Right forelimb (tissue), 1 donor: Measurements from ENCODE around the gene INPP4B.
"Not testable (repeated sequence)": the region's sequence is repeated elsewhere in the genome, so short reads cannot be mapped to it uniquely, and the experiment has no call there.

Source experiments
- DNase-seq: peaks from one replicate; pipeline ENCODE4 v3.0.0-alpha.2; 2018

INPP4B gene

DNA sequence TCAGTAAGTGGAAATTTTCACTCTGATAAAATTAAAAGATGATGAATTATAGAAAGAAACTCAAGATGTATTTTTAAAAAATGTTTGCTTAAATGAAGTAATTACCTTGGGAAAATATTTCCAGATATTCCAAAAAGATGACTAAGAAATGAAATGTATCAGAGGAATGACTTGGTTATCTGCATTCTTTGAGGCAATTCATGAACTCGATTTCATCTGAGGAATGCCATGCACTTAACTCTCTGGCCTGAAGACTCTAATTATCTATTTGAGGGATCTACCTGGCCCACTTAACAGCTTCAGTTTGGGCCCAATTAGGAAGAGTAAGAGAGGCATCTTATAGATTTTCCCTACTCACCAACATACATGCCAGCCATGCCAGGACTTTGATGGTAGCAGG lies 182.3 kb downstream of the INPP4B start:
- no peak for DNase-seq

DNA sequence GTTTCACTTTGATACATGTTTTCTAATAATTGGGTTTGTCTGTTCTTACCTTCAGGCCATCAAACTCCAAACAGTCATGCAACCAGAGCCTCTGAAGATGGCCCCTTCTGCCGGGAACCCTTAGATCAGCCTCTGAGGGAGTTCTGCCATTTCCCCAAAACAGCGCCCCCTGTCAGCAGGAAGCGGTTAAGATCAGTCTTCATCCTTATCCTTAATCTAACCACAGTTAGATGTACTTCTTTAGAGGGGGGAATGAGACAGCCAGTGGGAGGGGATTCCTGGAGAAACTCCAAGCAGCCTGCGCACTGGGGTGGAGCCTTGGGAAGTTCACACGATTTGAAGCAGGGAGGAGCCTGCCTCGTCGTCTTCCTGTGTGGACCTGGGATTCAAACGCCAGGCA lies 185.4 kb downstream of the INPP4B start:
- no peak for DNase-seq

DNA sequence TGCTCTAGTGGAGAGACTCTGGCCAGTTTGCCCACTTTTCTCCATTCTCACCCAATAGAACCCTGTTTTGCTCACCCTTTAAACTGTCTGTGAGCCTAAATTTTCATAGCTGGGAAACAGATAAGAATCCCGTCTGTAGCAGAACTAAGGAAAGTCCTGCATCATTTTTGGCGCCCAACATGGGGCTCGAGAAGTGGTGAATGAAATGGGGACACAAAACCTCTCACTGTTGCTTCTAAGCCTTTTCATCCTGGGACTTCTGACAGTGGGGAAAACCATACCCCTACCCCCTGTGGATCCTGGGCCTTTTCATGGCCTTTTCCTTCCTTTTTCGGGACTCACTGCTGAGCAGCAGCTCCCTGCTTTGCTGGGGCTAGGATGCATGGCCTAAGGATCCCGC lies 189.9 kb downstream of the INPP4B start:
- DNase-seq, result no peak

DNA sequence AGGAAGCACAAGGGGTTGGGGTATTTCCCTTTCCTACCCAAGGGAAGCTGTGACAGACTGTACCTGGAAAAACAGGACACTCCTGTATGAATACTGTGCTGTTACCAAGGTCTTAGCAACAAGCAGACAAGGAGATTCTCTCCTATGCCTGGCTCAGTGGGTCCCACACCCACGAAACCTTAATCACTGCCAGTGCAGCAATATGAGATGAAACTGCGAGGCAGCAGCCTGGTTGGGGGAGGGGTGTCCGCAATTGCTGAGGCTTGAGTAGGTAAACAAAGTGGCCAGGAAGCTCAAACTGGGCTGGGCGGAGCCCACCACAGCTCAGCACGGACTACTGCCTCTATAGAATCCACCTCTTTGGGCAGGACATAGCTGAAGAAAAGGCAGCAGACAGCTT lies 197.7 kb downstream of the INPP4B start:
- DNase-seq, result no peak

DNA sequence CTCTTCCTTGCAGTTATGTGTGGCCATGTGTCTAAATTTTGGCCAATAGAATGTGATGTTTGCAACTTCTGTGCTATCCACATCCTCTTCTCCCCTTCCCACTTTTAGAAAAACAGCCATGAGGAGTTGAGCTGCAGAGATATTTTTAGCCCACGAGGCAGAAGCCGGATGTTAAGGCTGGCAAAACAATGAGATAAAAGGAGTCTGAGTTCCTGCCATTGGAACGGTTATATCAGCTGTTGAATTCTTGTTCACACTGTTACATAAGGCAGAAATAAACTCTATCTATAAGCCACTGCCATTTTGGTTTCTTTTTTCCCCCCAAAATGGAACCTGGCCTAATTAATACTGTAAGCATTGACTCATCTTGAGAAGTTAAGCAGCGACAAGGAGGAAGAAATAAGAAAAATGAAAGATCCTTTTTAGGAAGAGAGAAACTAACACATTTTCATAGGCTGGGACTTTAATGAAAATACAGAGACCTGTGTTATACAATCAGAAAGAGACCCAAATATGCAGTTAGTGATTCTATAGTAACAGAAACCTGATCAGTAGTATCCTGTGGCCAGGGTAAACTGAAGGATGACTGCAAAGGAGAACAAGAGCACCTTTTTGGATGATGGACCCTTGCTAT lies 200.5 kb downstream of the INPP4B start:
- DNase-seq, result no peak

DNA sequence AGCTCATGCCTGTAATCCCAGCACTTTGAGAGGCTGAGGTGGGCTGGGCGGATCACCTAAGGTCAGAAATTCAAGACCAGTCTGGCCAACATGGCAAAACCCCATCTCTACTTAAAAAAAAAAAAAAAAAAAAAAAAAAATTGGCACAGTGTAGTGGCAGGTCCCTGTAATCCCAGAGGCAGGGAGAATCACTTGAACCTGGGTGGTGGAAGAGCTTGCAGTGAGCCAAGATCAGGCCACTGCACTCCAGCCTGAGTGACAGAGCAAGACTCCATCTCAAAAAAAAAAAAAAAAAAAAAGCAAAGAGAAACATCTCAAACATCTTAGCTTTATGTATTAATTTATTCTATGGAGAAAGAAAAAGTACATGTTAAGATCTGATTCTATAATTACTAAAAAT lies 201.5 kb downstream of the INPP4B start:
- not testable (repeated sequence) for DNase-seq

DNA sequence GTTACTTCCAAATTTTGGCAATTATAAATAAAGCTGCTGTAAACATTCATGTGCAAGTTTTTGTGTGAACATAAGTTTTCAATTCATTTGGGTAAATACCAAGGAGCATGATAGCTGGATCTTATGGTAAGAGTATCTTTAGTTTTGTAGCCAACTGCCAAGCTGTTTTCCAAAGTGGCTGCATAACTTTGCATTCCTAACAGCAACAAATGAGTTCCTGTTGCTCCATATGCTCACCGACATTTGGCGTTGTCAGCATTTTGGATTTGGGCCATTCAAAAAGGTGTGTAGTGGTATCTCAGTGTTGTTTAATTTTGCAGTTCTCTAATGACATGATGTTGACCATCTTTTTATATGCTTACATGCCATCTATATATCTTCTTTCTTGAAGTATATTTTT lies 208.5 kb downstream of the INPP4B start:
- no peak for DNase-seq

DNA sequence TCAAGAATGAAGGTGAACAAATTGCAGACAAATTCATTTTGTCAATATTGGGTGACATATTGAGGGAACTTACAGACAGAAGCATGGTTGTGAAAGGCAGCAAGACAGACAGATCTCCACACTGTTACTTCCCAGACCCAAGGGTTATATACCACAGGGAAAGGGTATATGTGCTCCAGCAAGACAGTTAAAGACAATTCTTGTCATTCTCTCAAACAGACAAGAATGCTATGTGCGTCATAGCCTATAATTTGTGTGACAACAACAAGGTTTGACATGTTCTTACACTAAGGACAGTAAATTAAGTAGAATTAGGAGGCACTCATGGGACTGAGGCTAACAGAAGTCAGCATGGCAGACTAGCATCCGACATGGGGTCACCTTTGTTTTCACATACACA lies 214.3 kb downstream of the INPP4B start:
- DNase-seq, result no peak

DNA sequence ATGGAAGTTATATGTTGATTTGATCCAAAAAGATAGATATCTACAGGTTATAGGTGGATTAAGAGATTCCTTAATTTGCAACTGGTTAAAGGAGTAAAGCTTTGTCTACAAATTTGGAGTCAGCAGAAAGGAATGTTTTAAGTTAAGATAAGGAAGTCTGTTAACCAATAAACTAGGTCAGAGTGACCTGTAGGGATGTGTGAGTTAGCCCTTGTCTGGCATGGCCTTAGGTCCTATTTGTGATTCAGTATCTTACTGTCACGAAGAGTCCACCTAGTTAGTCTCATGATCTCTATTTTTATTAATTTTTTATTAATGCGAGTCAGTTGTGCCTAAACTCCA lies 230.8 kb downstream of the INPP4B start:
- DNase-seq, result no peak

DNA sequence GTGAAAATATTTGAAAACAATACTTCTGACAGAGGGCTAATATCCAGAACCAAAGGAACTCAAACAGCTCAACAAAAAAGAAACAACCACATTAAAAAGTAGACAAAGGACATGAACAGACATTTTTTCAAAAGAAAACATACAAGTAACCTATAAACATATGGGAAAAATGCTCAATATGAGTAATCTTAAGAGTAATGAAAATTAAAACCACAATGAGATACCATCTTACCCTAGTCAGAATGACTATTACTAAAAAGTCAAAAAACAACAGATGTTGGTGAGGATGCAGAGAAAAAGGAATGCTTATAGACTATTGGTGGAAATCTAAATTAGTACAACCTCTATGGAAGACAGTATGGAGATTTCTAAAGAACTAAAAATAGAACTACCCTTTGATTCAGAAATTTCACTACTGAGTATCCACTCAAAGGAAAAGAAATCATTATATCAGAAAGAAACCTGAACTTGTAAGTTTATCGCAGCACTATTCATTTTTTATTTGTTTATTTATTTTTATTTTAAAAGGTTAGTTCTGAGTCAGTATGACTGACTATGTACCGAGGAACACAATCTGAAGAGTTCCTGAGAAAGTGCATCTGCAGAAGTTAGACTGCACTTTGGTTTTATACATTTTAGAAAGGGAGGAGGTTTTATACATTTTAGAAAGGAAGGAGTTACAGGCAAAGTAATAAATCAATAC lies 231.3 kb downstream of the INPP4B start:
- no peak for DNase-seq

DNA sequence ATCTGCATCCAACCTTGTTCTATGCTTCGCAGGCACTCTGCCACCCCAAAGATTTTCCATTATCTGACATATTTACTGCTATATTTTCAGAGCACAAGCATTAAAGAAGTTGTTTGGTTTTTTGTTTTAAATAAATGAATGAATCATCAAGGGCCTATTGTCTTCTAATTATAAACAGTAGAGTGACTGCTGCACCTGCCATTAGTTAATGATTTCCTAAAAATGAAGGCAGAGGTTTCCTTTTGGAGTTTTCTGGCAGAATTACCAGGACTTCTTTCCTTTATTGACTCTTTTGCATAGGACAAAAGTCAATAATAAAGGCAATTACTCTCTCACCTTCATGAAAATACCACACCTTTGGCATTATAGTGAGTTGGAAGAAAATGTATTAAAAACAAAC lies 238.1 kb downstream of the INPP4B start:
- DNase-seq, result no peak

DNA sequence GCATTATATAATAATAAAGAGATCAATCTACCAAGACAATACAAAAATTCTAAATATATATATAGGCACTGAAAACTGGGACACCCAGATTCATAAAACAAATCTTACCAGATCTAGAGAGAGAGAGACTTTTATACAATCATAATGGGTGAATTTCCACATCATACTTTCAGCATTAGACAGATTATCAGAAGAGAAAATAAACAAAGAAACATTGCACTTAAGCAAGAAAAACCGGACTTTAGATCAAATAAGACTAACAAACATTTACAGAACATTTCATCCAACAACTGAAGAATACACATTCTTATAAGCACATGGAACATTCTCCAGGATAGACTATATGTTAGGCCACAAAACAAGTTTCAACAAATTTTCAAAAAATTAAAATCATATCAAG lies 245.1 kb downstream of the INPP4B start:
- DNase-seq, result no peak

DNA sequence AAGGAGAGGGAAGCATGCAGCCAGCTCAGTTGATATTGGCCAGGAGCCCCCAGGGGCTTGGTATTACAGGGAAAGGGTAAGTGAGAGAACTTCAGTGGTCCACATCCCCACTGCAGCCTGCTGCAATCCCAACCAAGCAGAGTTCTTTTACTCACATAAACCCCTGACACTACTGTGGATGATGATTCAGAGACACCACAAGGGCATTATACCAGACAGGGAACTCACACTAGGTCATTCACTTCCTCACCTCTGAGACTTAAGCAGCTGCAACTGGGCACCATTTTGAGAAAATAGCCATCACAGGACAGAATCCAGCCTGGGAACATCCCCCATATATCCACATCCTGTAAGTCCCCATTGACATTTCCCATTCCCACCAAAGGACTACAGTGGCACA lies 248.0 kb downstream of the INPP4B start:
- no peak for DNase-seq

DNA sequence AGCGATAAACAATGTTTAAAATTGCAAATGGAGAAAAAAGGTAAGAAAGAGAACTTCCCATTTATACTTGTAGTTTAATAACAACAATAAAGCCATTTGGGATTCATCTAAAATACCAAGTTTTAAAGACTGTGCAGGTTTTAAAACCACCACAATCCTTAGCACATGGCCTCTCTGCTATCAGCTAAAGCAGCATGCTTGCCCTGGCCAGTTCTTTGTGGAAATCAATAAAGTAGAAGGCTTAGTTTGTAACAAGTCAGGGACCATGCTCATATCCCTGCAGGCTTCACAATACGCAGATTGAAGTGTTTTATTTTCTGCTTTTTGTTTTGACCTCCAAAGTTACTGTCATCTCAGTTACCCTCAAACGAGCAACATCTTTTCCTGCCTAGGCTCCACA lies 249.5 kb downstream of the INPP4B start:
- DNase-seq, result no peak

DNA sequence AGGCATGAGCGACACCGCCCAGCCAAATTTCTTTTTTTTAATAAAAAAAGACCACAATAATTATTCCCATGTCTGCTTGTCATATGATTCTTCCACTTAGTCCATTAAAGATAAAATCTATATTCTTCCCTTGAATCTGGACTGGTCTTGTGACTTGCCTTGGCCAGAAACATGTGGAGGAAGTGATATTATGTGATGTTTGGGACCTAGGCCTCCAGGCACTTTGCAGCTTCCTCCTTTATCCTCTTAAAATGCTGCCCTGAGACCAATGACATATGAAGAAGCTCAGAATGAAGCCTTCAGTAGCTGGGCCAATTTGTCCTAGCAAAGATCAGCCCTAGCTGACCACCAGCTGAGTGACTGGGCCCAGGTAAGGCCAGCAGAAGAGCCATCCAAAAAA lies 250.0 kb downstream of the INPP4B start:
- no peak for DNase-seq

DNA sequence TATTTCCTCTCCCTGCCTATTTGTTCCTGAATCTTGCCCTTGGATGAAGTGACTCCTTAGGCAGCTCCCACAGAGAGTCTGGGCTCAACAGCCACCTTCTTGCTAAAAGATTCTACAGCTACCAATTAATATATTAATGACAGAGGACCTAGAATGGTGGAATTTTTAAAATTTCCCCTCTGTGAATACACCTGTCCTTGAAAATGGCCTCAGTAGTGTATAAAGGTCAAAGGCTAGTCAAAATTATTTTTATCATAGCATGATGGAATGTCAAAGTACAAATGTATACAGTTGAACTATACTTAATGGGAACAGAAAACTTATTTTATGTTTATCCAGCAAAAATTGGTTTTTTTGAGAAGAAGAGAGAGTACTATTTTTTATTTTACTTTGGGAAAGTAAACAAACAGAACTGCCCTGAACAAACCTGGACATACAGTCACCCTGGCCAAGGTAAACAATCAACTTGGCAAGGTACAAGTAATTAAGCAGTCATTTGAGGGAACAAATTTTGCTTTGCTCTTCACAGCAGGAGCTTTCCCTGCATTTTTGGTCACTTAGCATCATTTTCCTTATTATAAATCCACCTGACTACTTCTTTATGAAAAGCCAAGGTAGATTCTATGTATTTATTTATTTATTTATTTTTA lies 250.8 kb downstream of the INPP4B start:
- DNase-seq, result no peak

DNA sequence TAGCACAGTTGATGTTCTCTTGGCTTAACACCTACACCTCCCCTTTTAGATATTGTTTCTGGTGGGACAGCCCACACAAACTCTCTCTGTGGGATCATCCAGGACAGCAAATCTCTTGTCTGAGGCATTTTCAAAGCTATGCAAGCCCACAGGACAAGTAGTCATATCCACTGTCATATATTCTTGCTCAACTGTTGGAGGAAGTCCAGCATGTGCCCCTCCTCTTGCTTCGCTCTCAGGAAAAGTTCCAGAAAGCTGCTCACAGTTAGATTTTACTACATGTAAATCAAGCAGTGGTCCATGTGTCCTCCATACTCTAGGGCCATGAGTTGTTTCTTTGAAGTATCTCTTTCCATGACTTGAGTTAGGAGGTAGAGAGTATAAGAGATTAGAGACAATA lies 260.7 kb downstream of the INPP4B start:
- no peak for DNase-seq

DNA sequence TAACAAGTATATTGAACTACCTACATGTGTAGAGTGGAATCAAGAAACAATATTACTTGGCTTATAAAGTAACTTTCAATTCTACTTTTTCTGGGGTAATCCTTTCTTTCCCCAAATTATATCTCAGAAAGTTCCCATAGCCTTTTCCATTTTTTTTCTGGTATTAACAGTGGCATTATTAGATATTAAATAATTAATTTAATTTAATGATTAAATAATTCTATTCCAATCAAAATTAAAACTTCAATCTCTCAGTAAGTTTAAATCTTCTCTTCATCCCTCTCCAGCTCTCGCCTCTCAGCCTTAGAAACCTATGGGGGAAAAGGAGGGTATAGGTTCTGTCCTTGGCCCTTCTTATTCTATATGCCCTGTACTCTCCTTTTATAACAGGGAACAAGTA lies 262.4 kb downstream of the INPP4B start:
- DNase-seq, result no peak

DNA sequence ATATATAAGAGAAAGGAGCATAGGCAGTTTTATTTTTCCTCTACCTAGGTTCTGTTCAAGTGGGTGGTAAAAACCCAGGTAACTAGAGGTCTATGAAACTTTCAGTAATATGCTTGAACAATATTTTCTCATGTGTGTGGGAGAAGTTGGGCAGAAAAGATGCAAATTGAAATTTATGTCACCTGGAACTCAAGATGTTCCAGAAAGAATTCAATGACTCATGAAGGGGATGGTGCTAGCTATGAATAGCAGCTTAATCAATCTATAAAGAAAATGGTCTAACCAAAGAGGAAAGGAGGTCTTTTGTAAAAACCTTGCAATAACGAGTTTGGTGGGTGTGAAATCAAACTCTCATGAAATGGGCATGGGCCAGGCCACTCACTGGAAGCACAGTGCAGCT lies 263.8 kb downstream of the INPP4B start:
- DNase-seq, result no peak

DNA sequence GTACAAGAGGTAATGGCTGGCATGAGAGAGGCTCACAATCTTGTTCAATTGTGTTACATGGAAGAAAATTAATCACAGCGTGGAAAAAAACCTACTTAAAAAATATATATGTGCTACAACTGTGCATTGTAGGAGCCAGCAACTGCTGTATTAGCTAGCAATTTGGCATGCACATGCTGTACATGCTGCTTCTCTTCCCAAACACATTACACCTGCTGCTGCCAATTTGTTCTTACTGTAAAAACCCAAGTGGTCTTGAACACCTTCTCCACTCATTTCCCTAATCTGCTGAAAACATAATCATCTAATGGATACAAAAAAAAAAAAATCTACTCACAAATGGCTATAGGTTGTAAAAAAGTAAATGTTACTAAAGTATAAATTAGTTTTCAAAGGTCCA lies 264.2 kb downstream of the INPP4B start:
- no peak for DNase-seq

DNA sequence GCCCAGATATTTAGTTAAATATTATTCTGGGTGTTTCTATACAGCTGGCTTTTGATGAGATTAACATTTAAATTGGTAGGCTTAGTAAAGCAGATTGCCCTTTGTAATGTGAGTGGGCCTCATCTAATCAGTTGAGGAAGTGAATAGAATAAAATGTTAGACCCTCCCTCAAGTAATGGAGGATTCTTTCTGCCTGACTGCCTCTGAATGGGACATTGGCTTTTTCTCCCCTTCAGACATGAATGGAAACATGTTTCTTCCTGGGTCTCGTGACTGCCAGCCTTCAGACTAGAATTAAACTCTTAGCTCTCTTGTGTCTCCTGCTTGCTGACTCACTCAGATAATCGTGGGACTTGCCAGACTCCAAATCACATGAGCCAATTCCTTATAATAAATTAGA lies 266.7 kb downstream of the INPP4B start:
- no peak for DNase-seq

DNA sequence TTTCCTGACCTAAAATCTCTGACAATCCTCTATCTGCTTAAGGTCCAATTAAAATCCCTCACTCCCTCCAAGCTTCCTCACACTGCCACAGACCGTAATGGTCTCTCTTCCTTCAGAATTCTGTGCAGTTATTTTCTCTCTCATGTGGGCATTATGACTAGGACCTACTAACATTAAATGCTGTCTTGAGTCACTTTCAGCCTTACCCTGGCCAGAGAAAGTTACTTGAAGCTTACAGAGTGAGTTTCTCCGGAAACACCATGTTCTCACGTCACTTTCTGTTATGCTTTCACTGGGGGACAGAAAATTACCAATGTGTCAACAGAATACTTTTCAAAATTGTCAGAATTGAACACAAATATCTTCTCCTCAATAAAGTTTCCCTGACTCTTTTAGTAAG lies 271.8 kb downstream of the INPP4B start:
- no peak for DNase-seq

DNA sequence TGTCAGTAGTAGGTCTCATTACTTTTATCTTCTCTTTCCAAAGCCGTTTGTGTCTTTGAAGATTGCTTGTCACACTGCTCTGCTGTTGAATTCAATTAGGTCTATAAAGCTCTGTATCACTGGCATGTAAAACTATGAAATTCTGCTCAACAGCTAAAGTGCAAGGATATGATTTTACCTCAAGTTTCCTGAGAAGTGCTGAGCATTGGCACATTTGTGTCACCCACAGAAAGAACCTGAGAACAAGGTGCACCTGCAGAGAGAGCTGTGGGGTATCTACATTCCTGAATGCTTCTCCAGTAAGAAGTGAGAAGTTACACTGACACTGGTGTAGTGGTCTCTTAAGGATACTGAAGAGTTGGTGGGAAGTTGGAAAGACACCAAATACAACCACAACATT lies 274.0 kb downstream of the INPP4B start:
- no peak for DNase-seq

DNA sequence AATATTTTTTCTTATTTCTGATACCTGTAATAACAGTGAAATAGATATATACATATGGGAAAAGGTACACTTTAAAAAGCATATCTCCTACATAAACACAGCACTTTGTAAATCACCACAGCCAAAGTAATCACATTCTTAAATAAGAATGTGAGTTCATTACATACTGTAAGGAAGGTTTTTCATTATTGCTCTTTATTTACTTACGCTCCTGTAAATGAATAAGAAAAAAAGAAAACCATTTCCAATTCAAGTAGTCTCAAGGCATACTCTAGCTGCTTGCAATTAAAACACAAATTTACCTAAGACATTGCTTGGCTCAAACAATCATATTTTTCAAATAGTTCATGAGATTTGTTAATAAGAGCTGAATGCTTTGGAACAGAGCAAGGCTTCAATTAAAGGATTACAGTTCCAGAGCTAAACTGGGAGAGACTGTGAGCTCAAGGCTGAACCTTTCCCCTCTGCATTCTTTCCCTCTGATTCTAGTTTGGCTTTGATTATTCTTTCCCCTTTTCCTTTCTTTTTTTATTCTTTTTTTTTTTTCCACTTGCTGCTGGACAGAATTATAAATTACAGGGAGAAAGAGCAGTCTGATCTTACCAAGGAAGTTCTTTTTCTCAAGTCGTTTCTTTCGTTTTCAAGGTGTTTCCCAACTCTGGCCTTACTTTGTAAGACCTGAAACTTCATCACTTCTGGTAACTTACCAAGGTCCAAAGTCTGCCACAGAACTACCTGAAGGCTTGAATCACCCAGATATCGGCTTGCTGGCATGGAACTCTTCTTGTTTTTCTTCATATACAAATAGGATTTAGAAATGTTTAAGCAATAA lies 278.3 kb downstream of the INPP4B start:
- no peak for DNase-seq
